K562 (cell line): Measurements from ENCODE around the gene CCL4. TPM values are rescaled to one million over a fixed set of nuclear protein-coding genes. Genes with fewer than 3 reads are reported as not detected.

ENCODE experiments used
- ATAC-seq: fragments of 200-7000 bp; cut with Tn5 transposase; 3 replicates; pipeline ENCODE4 v1.9.1; 2020; ENCODE audit warnings: moderate library complexity
- BruUV-seq: library from RNA; stranded (reverse); fragments of 400-500 nt; replicated peaks from 2 replicates; lab custom pipeline; 2021; lab: Mats Ljungman, UMichigan
- CTCF ChIA-PET: fragments of 300-600 bp; formaldehyde crosslinking; extraction: SDS; loops from one replicate; lab custom pipeline; 2021; ENCODE audit warnings: low intra/inter-chr PET ratio; lab: Yijun Ruan, JAX
- POLR2A ChIA-PET: fragments of 300-600, 350-650 bp; sonication (Branson Sonifier 250); formaldehyde crosslinking; extraction: SDS; loops from one replicate; lab custom pipeline; 2021; ENCODE audit warnings: antibody characterized with exemption, inconsistent platforms; lab: Yijun Ruan, JAX
- DNase-seq, 4 experiments: peaks; one replicate each; pipeline versions ENCODE4 v3.0.0 to v3.0.0-alpha.2; 2011 to 2018; ENCODE audit warnings: low spot score in 3 of 4, mixed read lengths in 3 of 4; ENCODE audit errors: extremely low read depth in 1 of 4
- FAIRE-seq: peaks from 2 replicates; lab custom pipeline; 2011; peaks lifted over from hg19 to GRCh38; lab: Jason Lieb, UNC
- H2AFZ ChIP-seq: 2 replicates; pipeline ENCODE4 v1.6.0; 2011; ENCODE audit warnings: low read depth, low read length, control low read depth, inconsistent platforms
- H3K27ac ChIP-seq: fragments of 200-600 bp; 3 replicates; pipeline ENCODE4 v1.8.0; 2011; ENCODE audit warnings: low read depth, mild to moderate bottlenecking, control low read depth, inconsistent platforms, low read length, moderate library complexity, mixed read lengths; ENCODE audit errors: extremely low read depth
- H3K27me3 ChIP-seq, 2 experiments: fragments of 300-600 bp in 1 of 2; 2 replicates in 1 of 2; 3 replicates in 1 of 2; pipeline versions ENCODE4 v1.6.0 to v1.8.0; 2011; ENCODE audit warnings: inconsistent platforms in 2 of 2, low read length in 2 of 2, mild to moderate bottlenecking in 1 of 2, mixed read lengths in 1 of 2, moderate library complexity in 1 of 2; ENCODE audit not compliant: control insufficient read depth in 2 of 2, insufficient read depth in 2 of 2
- H3K36me3 ChIP-seq: fragments of 300-600 bp; 3 replicates; pipeline ENCODE4 v1.8.0; 2011; ENCODE audit warnings: mild to moderate bottlenecking, low read length, inconsistent platforms; ENCODE audit not compliant: control insufficient read depth, insufficient read depth
- H3K4me1 ChIP-seq, 2 experiments: fragments of 200-600 bp in 1 of 2; replicated peaks in 1 of 2; 2 replicates in 1 of 2; 3 replicates in 1 of 2; pipeline versions ENCODE4 v1.5.1 to v1.8.0; 2011; ENCODE audit warnings: inconsistent platforms in 2 of 2, low read length in 2 of 2, mild to moderate bottlenecking in 1 of 2, mixed read lengths in 1 of 2, moderate library complexity in 1 of 2; ENCODE audit not compliant: control insufficient read depth in 2 of 2, insufficient read depth in 2 of 2
- H3K4me2 ChIP-seq: 2 replicates; pipeline ENCODE4 v1.6.1; 2011; ENCODE audit warnings: low read length, control low read depth, inconsistent platforms, mixed read lengths; ENCODE audit not compliant: insufficient read depth
- H3K4me3 ChIP-seq: fragments of 200-600 bp; sonication (generic), shearing (Covaris generic); 2 replicates; pipeline ENCODE4 v1.5.1; 2016; ENCODE audit warnings: control low read depth, inconsistent platforms
- H3K79me2 ChIP-seq: fragments of 200-600 bp; 3 replicates; pipeline ENCODE4 v1.8.0; 2011; ENCODE audit warnings: low read length, inconsistent platforms; ENCODE audit not compliant: control insufficient read depth, insufficient read depth
- H3K9ac ChIP-seq, 2 experiments: 2 replicates each; pipeline versions ENCODE4 v1.6.0 to v1.6.1; 2011; ENCODE audit warnings: low read depth in 2 of 2, low read length in 2 of 2, control low read depth in 1 of 2, inconsistent platforms in 1 of 2, mild to moderate bottlenecking in 1 of 2, mixed read lengths in 1 of 2; ENCODE audit not compliant: insufficient read depth in 1 of 2
- H3K9me1 ChIP-seq: one replicate; pipeline ENCODE4 v1.6.0; 2011; ENCODE audit warnings: inconsistent platforms, mild to moderate bottlenecking, low read length, moderate library complexity; ENCODE audit not compliant: control insufficient read depth, insufficient read depth
- H3K9me3 ChIP-seq: replicated peaks from 2 replicates; pipeline ENCODE4 v1.5.1; 2011; ENCODE audit warnings: low read depth, low read length, inconsistent platforms; ENCODE audit not compliant: control insufficient read depth, insufficient read depth
- H4K20me1 ChIP-seq: replicated peaks from 2 replicates; pipeline ENCODE4 v1.6.1; 2011; ENCODE audit warnings: low read length, inconsistent platforms, mixed read lengths; ENCODE audit not compliant: control insufficient read depth, insufficient read depth
- ASH1L ChIP-seq: fragments of 450-650 bp; IDR thresholded peaks from 2 replicates; pipeline ENCODE4 v1.6.1; 2018; ENCODE audit warnings: borderline replicate concordance, mild to moderate bottlenecking, low read depth; ENCODE audit not compliant: partially characterized antibody
- NRF1 ChIP-seq, 2 experiments: fragments of 450-650 bp; IDR thresholded peaks in 1 of 2; conservative IDR thresholded peaks in 1 of 2; 2 replicates each; pipeline ENCODE4 v1.6.1; 2014; ENCODE audit warnings: mild to moderate bottlenecking in 2 of 2
- SPI1 ChIP-seq: IDR thresholded peaks from 2 replicates; pipeline ENCODE4 v1.6.1; 2011; ENCODE audit warnings: low read depth, low read length, control low read depth, borderline replicate concordance
- TCF3 ChIP-seq: sonication (generic); formaldehyde crosslinking; IDR thresholded peaks from 2 replicates; pipeline ENCODE4 v1.4.0; 2020; ENCODE audit warnings: mild to moderate bottlenecking, missing genetic modification reagents
- ZFP36 ChIP-seq: fragments of 150-350 bp; IDR thresholded peaks from 2 replicates; pipeline ENCODE4 v1.6.1; 2018; ENCODE audit warnings: low read length, low read depth; ENCODE audit not compliant: partially characterized antibody
- ZNF140 ChIP-seq: fragments of 250-450 bp; sonication (Bioruptor Pico); IDR thresholded peaks from 2 replicates; pipeline ENCODE4 v1.8.0; 2021; ENCODE audit warnings: moderate library complexity, mild to moderate bottlenecking, inconsistent platforms
- ZNF232 ChIP-seq: sonication (generic); formaldehyde crosslinking; IDR thresholded peaks from 2 replicates; pipeline ENCODE4 v1.8.0; 2022; ENCODE audit warnings: mild to moderate bottlenecking, missing genetic modification reagents
- WGBS: fragments of 100-300 bp; shearing (Covaris generic); methylation state at CpG from one replicate; pipeline ENCODE4 v1.1.6; 2016; ENCODE audit warnings: low coverage, mixed read lengths; ENCODE audit not compliant: insufficient coverage; ENCODE audit errors: missing lambda C conversion rate; 5-methylcytosine and 5-hydroxymethylcytosine counted together
- in situ Hi-C: fragments of 300-500 bp; cut with MboI; formaldehyde crosslinking; loops from 4 replicates; pipeline ENCODE4 v1.15.0; 2018; ENCODE audit warnings: inconsistent platforms, mixed read lengths
- intact Hi-C: fragments of 100-400 bp; cut with micrococcal nuclease; formaldehyde crosslinking; loops from 2 replicates; pipeline ENCODE4 v1.14.2; 2022
- polyA plus RNA-seq, 8 experiments: library from polyadenylated mRNA; depleted of rRNA in 4 of 8; stranded (reverse) in 5 of 8; unstranded in 3 of 8; fragments of >200 nt; fragmentation: Nextera tagmentation in 2 of 8; fragmentation: Illumina TruSeq in 1 of 8; extraction: Ambion mirVana in 2 of 8; extraction: Trizol in 1 of 8; gene quantifications; 2 replicates each; pipeline versions ENCODE4 v1.2.1 to v1.2.3, GENCODE V29; 2011 to 2014; ENCODE audit warnings: inconsistent platforms in 1 of 8, missing spikeins in 1 of 8
- total RNA-seq, 7 experiments: library from RNA; depleted of rRNA in 6 of 7; stranded (reverse); fragments of >200 nt in 6 of 7; fragmentation: Illumina TruSeq in 2 of 7; extraction: Trizol in 2 of 7; gene quantifications; 2 replicates each; pipeline versions ENCODE4 v1.2.1 to v1.2.3, GENCODE V29; 2011 to 2021; ENCODE audit warnings: low replicate concordance in 1 of 7
- TF ChIP-seq, protein P1 (sequence below), 2 experiments: fragments of 250-450 bp in 1 of 2; fragments of 450-650 bp in 1 of 2; sonication (Bioruptor Pico) in 1 of 2; IDR thresholded peaks; 2 replicates each; pipeline versions ENCODE4 v1.6.1 to v1.8.0; 2016 to 2021; ENCODE audit warnings: mild to moderate bottlenecking in 2 of 2, moderate library complexity in 2 of 2, missing compliant biosample characterization in 1 of 2, missing genetic modification characterization in 1 of 2
- TF ChIP-seq, protein P2 (sequence below): fragments of 250-450 bp; sonication (Bioruptor Pico); IDR thresholded peaks from 2 replicates; pipeline ENCODE4 v1.9.0; 2021; ENCODE audit warnings: mild to moderate bottlenecking

The CCL4 gene
- total and polyA plus RNA-seq, 9 of the 15 experiments (the other 6 are each of a cell fraction or from before 2014, with no cell fraction given), result 0.91 TPM; not detected in 8

GRCh38 chr17:36107660-36108059, 4.0 kb downstream of the CCL4 start:
- FAIRE-seq (no peak), ATAC-seq (no peak), DNase-seq (no peak)
- Histone ChIP-seq H4K20me1 (no peaks in the 10 kb centered on the region), H2AFZ (no peak overlapping the region), H3K9me3 (no peaks in the 10 kb centered on the region), H3K4me3 (no peak overlapping the region), H3K9ac (no peak overlapping the region), H3K27ac (no peak overlapping the region), H3K4me1 (no peaks in the 10 kb centered on the region), H3K79me2 (no peaks in the 10 kb centered on the region), H3K36me3 (no peaks in the 10 kb centered on the region), H3K9me1 (no peaks in the 10 kb centered on the region), H3K27me3 (no peaks in the 10 kb centered on the region), H3K4me2 (no peak overlapping the region)
- no TSS peak for BruUV-seq
- intact Hi-C loops, result no loop called here
- TF ChIP-seq SPI1 (no peak), ASH1L (no peak), ZNF232 (CRISPR knock-in tag) (no peak), ZNF140 (CRISPR knock-in tag) (no peak), ZFP36 (no peak), TCF3 (CRISPR knock-in tag) (no peak), NRF1 (conservative IDR thresholded peaks at IDR 0.05 in 1 of 2, IDR thresholded peaks at IDR 0.05 in 1 of 2) (no peak)
- TF ChIP-seq, protein P1, sequence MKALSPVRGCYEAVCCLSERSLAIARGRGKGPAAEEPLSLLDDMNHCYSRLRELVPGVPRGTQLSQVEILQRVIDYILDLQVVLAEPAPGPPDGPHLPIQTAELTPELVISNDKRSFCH (CRISPR knock-in tag; IDR thresholded peaks at IDR 0.05), result no peak
- TF ChIP-seq, protein P1 (tag; IDR thresholded peaks at IDR 0.05), result no peak
- TF ChIP-seq, protein P2, sequence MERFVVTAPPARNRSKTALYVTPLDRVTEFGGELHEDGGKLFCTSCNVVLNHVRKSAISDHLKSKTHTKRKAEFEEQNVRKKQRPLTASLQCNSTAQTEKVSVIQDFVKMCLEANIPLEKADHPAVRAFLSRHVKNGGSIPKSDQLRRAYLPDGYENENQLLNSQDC (CRISPR knock-in tag), result no peak
- CTCF ChIA-PET, result no interaction called here
- WGBS, result 4% methylated on average over 3 of the region's 3 CpGs
- POLR2A ChIA-PET, result no interaction called here
- in situ Hi-C loops, result no loop called here
